ENCODE measurements around the gene TNPO2. TPM values are rescaled to one million over a fixed set of nuclear protein-coding genes. Genes with fewer than 3 reads are reported as not detected.

The TNPO2 gene
- total and polyA plus RNA-seq, 2 of the 13 experiments (the other 11 are each of a cell fraction or from before 2014, with no cell fraction given), result 31.7 to 61.0 TPM

- TF ChIP-seq HOXA9 (CRISPR knock-in tag; IDR thresholded peaks at IDR 0.05; ENCODE audit: borderline replicate concordance) (no peak), MBD4 (IDR thresholded peaks at IDR 0.05; ENCODE audit: borderline replicate concordance, low read length) (no peak), ZNF644 (CRISPR knock-in tag; IDR thresholded peaks at IDR 0.05; ENCODE audit: low read depth) (no peak), MTA3 (CRISPR knock-in tag; IDR thresholded peaks at IDR 0.05) (no peak), IRF9 (CRISPR knock-in tag; IDR thresholded peaks at IDR 0.05; ENCODE audit: borderline replicate concordance) (peak; percentile 38; the same call in 1 of the 2 replicates), TERF1 (CRISPR knock-in tag; IDR thresholded peaks at IDR 0.05) (peak; percentile 32; the same call in 1 of the 2 replicates), SOX6 (IDR thresholded peaks at IDR 0.05) (no peak), SOX6 (CRISPR knock-in tag; IDR thresholded peaks at IDR 0.05) (no peak; the same call in 1 of the 2 replicates), MBNL3 (CRISPR knock-in tag; conservative IDR thresholded peaks at IDR 0.05) (no peak), MEF2D (CRISPR knock-in tag; IDR thresholded peaks at IDR 0.05) (no peak; the same call in 1 of the 2 replicates), PHF21A (CRISPR knock-in tag; IDR thresholded peaks at IDR 0.05) (peak; percentile 61; the same call in 1 of the 2 replicates), BORCS8-MEF2B (CRISPR knock-in tag; IDR thresholded peaks at IDR 0.05) (peak; percentile 53; the same call in 1 of the 2 replicates), HNRNPLL (IDR thresholded peaks at IDR 0.05; ENCODE audit: low read depth, low read length, poor library complexity, severe bottlenecking) (peak; percentile 40), ZNF276 (CRISPR knock-in tag; IDR thresholded peaks at IDR 0.05; ENCODE audit: low read depth) (no peak; the same call in 1 of the 2 replicates)
- TF ChIP-seq, protein P1, sequence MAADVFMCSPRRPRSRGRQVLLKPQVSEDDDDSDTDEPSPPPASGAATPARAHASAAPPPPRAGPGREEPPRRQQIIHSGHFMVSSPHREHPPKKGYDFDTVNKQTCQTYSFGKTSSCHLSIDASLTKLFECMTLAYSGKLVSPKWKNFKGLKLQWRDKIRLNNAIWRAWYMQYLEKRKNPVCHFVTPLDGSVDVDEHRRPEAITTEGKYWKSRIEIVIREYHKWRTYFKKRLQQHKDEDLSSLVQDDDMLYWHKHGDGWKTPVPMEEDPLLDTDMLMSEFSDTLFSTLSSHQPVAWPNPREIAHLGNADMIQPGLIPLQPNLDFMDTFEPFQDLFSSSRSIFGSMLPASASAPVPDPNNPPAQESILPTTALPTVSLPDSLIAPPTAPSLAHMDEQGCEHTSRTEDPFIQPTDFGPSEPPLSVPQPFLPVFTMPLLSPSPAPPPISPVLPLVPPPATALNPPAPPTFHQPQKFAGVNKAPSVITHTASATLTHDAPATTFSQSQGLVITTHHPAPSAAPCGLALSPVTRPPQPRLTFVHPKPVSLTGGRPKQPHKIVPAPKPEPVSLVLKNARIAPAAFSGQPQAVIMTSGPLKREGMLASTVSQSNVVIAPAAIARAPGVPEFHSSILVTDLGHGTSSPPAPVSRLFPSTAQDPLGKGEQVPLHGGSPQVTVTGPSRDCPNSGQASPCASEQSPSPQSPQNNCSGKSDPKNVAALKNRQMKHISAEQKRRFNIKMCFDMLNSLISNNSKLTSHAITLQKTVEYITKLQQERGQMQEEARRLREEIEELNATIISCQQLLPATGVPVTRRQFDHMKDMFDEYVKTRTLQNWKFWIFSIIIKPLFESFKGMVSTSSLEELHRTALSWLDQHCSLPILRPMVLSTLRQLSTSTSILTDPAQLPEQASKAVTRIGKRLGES (CRISPR knock-in tag; IDR thresholded peaks at IDR 0.05; ENCODE audit: borderline replicate concordance), result no peak
- TF ChIP-seq, protein P2, sequence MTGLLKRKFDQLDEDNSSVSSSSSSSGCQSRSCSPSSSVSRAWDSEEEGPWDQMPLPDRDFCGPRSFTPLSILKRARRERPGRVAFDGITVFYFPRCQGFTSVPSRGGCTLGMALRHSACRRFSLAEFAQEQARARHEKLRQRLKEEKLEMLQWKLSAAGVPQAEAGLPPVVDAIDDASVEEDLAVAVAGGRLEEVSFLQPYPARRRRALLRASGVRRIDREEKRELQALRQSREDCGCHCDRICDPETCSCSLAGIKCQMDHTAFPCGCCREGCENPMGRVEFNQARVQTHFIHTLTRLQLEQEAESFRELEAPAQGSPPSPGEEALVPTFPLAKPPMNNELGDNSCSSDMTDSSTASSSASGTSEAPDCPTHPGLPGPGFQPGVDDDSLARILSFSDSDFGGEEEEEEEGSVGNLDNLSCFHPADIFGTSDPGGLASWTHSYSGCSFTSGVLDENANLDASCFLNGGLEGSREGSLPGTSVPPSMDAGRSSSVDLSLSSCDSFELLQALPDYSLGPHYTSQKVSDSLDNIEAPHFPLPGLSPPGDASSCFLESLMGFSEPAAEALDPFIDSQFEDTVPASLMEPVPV (CRISPR knock-in tag; IDR thresholded peaks at IDR 0.05), result no peak
These were observed 54.2 kb downstream of the TNPO2 start (continued) for GRCh38 chr19:12669270-12670158.
